ENCODE results near the gene ZBTB7B.

ZBTB7B gene

DNA sequence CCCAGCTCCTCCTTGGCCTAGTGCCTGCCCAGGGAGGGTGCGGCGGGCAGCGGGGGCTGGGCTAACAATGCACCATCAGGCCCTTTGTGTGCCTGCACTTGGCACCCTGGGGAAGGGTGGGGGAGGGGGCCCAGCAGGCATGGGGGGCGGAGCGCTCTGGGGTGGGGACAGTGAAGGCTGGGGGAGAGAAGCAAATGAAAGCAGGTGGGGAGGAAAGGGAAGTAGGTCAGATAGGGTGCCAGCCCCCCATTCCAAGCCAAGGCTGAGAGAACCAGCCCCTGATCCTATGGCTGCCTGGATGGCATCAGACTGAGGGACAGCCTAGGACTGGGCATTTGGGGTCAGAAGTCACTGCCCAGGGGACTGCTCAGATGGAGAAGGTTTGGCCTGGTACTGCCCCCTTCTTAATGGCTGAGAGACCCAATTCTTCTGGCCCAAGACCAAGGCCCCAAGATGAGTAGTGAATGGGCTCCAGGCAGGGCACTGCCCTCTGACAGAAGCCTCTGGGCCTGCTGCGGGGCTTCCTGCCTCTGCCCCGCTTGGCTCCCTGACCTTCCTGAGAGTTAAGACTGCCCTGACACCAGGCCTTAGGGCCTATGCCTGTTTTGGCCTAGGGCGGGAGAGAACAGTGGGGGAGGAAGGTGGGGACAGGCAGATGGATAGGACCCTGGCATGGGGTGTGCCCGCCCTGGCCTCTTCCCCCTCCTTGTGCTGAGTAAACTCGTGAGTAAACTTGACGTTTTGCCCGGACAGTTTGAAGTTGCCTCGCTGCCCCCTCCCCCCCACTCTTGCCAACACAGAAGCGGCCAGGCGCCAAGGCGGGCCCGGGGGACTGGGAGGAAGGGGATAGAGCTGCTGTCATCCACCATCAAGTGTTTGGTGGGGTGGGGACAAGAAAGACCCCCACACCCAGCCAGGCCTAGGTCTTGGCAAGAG, 2.7 kb downstream of the ZBTB7B start:
- peak; percentile 55 for DNase-seq

DNA sequence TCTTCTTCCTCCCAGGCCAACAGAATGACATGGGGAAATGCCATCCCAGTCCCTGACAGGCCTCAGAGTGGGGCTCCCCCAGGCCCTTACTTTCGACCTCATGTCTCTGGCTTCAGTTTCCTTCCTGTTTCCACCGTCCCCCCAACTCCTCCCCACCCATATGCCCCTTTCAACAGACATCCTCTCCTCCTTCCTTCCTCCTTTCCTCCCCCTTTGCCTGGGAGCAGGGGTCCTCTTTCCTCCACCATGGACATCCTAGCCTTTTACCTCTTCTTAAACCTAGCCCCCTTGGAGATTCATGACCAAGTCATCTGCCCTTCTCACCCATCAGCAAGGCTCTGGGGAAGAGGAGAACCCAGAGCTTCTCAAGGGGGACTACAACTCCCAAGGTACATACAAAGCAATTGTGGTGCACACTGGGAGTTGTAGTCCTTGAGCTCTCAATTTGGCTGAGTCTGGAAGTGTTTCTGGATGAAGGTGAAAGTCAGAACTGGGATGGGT, 4.0 kb downstream of the ZBTB7B start:
- peak; percentile 59 for DNase-seq

DNA sequence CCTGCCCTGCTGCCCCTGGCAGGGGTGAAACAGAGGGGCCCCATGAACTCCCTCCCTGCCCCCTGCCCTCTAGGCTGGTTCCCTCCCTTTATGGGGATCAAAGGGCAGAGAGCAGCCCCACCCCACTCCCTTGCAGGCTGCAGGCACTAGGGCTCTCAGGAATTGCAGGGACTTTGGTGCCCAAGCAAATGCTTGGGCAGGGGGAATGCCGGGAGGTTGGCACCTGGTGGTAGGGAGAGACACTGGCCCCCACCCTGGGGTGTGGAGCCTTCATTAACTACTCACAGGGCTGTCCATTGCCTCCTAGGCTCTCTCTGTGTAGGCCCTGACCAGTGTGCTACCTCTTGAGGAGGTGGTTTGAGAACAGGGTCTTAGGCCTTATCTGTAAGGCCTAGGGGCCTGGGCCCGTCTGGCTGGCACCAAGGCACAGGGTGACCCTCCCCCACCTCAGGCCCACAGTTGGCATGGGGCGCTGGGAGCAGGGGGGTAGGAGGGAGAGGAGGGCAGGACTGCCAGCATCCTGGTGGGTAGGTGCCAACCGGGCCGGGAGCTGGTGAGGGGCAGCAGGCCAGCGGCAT, 4.7 kb downstream of the ZBTB7B start:
- DNase-seq = peak; percentile 51

DNA sequence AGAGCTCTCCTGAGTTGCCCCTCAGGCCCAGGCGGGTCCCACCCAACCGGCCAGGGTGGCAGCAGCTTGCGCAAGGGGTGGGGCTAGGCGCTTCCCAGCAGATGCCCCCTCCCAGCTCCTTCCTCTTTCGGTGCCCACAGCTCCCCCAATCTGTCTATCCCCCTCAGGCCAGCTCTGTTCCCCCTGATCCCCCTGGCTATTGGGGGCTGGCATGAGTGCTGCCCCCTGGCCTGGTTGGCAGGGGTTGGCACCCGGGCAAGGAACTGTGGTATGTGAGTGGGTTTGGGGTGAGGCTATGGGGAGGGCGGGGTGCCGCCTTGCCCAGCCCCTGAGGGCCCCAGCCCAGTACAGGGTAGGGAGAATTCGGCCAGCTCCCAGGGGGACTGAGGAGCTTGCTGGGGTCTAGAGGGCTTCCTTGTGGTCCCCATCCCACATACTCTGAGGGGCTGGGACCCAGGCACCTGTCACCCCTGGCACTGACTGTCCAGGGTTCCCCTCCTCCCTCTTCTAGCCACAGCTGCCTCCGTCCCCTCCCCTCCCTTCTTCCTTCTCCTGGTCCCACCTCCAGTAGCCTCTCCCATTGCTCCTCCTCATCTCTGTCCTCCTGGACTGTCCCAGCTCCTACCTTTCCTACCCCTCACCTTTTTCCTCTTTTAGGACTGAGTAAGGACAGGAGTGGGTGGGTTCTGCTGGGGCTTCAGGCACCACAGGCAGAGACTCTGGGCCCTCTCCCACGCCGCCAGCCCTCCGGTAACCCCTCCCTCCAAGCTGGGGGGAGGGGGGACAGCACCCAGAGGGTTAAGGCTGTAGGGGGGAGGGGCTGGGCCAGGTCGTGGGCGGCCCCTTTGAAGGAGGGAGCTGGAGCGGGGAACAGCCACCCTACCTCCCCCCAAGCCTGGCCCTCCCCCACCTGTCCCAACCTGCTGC, 5.7 kb downstream of the ZBTB7B start:
- peak; percentile 53 for DNase-seq

DNA sequence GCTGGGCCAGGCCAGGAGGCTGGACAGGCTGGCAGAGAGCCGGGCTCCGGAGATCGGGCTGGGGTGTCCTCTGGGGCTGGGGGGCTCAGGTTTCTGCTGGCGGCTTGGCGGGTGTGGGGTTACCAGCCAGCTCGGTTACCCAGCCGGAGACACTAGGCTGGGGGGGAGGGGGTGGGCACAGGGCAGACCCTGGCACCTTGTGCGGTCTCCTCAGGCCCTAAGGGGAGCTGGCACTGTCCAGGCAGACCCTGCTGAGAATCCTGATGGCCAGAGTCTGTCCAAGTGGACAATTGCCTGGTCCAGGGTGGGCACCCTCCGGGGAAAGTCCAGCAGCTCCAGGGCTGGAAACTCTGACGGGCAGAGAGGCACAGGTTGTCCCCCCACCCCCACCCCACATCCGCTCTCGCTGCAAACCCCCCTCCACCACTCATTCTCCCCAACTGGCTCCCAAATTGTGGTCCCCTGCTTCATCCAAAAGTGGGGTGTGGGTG, 6.7 kb downstream of the ZBTB7B start:
- DNase-seq = peak; percentile 47

DNA sequence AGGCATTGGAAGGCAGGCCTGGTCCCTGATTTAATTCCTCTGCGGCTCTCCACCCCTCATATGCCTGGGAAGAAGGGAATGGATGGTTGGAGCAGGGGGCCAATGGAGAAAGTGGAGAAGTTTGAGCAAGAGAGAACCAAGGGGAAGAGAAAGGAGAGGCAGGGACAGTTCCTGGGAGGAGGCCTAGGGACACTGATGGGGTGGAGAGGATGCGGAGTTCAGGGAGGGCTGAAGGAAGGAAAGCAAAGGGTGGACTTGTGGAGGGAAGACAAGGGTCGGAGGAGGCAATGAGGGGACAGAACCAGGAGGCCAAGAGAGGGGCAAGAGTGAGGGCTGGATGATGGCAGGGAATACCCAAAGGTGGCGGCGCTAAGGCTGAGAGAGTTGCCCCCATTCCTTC, 7.1 kb downstream of the ZBTB7B start:
- DNase-seq = peak; percentile 44

DNA sequence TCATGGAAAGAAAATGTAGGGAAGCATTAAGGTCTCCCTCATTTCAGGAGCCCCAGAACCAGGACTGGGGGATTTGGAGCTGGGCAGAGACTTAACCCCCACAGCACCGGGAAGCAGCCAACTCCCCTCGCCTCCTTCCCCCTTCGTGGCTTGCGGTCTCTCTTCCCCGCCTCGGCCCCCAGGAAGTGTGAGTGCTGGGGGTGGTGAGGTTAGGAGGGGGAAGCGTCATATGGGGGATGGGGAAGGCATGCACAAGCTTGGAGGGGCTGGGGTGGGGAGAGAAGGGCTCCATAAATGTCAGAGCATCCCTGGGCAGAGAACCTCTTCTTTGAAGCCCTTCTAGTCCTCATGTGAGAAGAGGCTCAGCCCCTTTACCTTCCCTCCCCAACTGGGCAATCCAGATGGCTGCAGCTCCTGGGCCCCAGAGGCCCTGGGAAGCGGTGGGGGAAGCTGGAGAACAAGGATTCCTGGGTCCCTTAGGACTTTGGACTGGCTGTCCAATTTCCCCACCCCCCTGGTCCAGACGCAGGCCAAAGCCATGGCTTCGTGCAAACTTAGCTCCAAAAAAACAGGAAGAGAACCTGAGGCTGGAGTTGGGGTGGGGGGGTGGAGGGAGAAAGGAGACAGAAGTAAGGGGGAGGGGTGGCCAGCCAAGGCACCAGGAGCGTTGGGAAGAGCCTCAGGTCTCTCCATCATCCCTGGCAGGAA, 7.8 kb downstream of the ZBTB7B start:
- DNase-seq = peak; percentile 53

DNA sequence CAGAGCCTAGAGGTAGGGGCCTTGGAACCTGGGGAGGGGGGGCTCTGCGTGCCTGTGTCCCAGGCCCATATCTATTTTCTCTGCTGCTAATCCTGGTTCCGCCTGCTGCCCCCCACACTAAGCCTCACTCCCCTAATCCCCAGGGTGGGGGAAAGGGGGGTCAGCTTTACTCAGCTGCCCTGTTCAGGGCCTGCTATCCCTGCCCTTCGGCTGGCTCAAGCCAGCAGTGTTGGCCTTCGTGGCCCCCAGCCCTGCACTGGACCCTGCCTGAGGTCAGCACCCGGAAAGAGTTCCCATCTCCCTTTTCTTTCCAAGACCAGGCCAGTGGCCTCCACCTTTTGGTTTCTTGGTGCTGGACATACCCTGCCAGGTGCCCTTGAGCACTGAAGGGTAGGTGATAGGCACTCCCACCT, 8.4 kb downstream of the ZBTB7B start:
- DNase-seq = peak; percentile 51

DNA sequence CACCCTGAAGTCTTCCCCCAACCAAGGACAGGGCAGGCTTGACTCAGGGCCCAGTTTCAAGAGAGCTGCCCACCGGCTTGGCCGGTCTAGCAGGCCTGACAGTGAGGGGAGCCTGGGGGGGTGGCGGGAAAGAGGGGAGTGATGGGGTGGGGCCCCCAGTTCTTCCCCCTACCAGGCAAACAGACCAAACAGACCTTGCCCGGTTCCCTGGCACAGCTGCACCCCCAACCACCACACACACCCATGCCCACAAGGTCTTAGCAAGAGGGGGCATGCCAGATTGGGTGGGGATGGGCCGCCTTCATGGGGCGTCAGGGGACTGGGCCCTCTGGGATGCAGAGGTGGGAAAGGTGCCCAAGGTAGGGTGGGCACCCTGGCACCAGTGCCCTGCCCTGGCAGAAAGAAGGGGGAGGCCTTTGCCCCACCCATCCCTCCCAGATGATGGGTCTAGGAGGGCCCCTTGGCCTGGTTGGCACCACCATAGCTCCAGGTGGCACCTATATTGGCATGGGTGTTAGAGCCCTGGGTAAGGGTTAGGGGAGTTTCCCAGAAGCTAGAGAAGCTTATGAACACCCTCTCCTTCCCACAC, 8.9 kb downstream of the ZBTB7B start:
- peak; percentile 47 for DNase-seq

DNA sequence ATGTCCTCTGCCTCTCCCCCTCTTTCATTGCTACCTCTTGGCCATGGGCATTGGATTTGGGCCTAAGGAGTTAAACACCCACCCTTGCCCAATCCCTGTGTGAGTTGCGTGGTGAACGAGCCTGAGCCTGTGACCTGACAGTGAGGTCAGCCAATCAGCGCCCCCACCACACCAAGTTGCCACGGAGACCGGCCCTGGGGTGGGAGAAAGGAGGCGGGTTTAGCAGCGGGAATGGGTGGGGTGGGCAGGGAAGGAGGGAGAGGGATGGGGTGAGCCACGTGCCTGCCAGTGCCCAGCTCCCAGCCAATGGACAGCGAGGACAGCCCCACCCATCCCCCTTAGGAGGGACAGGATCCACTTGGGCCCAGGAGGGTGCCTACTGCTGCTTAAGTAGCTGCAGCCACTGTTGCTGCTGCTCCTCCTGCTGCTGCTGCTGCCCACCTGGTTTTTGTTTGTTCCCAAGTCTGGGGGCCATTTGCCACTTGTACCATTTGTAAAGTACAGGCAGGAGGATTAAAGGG, 9.5 kb downstream of the ZBTB7B start:
- peak; percentile 51 for DNase-seq

DNA sequence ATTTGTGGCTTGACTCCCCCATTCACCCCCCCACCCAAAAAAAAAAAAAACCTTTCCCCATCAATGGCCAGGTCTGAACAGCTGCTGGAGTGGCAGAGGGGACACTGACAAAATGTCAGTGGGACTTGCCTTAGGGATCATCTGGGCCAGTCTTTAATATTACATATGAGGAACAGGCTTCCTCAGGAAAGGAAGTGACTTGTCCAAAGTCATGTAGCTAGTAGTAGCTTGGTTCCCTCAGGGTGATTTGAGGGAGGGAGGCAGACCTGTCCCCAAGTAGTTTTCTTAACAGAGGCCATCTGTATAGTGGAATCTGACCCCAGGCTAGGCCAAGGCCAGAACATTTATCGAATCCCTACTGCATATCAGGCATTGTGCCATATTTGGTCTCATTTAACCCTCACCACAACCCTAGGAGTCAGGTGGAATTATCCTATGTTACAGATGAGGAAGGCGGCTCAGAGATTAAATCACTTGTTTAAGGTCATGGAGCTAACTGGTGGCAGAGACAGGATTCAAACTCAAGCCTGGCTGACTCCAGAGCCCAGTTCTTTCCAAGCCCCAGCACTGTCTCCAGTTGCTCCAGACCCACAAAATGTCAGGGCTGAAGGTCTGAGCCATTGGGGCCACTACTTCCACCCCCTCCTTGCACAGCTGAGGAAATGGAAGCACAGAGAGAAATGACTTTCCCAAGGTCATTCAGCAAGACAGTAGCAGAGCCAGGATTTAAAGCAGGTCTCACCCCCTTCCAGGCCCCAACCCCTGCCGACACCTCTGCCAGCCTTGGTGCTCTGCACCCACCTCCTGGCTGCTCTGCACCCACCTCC, 10.4 kb downstream of the ZBTB7B start:
- DNase-seq = peak; percentile 48

DNA sequence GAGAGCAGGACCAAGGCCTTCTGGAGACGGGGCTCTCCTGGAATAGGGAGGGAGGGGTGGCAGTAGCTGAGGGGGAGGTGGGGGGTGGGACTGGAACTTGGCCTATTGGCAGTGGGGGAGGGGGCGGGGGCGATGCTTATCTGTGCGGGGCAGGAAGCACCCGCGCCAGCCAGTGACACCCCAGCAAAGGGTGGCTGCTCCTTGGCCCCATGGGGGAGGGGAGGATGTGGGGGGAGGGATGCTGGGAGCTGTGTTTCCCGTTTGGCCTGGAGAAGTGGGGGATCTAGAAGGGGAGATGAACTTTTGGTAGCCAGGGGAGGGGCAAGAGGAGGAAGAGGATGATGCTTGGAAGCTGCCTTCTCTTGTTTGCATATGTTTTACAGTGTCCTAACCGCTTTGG, 11.0 kb downstream of the ZBTB7B start:
- peak; percentile 50 for DNase-seq

DNA sequence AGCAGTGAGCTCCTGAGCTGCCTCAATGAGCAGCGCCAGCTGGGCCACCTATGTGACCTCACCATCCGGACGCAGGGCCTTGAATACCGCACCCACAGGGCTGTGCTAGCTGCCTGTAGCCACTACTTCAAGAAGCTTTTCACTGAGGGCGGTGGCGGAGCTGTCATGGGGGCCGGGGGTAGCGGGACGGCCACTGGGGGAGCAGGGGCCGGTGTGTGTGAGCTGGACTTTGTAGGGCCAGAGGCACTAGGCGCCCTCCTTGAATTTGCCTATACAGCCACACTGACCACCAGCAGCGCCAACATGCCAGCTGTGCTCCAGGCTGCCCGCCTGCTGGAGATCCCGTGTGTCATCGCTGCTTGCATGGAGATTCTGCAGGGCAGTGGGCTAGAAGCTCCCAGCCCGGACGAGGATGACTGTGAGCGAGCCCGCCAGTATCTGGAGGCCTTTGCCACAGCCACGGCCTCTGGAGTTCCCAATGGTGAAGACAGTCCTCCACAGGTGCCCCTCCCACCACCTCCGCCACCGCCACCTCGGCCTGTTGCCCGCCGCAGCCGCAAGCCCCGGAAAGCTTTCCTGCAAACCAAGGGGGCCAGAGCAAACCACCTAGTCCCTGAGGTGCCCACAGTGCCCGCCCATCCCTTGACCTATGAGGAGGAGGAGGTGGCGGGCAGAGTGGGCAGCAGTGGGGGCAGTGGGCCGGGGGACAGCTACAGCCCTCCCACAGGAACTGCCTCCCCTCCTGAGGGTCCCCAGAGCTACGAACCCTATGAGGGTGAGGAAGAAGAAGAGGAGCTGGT, 12.3 kb downstream of the ZBTB7B start:
- DNase-seq = peak; percentile 49

DNA sequence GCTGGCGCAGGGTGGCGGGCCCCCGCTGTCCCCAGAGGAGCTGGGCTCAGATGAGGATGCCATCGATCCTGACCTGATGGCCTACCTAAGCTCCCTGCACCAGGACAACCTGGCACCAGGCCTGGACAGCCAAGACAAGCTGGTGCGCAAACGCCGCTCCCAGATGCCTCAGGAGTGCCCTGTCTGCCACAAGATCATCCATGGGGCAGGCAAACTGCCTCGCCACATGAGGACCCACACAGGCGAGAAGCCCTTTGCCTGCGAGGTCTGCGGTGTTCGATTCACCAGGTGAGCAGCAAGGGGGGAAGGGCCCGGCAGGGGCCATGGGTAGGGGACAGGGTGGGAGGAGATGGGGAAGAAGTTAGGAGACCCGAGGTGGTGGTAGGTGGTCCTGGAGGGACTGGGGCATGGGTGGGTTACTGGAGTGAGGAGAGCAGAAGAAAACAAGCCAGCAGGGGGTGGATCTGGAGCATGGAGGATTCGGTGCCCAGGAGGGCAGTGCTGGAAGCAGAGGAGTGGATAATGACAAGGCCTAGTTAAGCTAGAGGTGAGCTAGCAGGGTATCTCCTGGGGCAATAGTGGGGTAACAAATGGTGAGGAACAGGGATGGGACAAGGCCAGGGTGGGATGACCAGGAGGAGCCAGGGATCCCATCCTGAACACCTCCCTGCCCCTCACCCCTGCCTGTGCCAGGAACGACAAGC, 13.1 kb downstream of the ZBTB7B start:
- DNase-seq = peak; percentile 50

DNA sequence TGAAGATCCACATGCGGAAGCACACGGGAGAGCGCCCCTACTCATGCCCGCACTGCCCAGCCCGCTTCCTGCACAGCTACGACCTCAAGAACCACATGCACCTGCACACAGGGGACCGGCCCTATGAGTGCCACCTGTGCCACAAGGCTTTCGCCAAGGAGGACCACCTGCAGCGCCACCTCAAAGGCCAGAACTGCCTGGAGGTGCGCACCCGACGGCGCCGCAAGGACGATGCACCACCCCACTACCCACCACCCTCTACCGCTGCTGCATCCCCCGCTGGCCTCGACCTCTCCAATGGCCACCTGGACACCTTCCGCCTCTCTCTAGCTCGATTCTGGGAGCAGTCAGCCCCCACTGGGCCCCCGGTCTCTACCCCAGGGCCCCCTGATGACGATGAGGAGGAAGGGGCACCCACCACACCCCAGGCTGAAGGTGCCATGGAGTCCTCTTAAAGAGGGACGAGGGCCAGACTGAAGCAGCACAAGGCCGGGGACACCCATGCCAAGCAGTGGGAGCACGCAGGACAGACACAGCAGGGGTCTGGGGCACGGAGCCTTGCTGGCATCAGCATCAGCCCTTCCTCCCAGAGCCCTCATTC, 13.7 kb downstream of the ZBTB7B start:
- DNase-seq = peak; percentile 57

DNA sequence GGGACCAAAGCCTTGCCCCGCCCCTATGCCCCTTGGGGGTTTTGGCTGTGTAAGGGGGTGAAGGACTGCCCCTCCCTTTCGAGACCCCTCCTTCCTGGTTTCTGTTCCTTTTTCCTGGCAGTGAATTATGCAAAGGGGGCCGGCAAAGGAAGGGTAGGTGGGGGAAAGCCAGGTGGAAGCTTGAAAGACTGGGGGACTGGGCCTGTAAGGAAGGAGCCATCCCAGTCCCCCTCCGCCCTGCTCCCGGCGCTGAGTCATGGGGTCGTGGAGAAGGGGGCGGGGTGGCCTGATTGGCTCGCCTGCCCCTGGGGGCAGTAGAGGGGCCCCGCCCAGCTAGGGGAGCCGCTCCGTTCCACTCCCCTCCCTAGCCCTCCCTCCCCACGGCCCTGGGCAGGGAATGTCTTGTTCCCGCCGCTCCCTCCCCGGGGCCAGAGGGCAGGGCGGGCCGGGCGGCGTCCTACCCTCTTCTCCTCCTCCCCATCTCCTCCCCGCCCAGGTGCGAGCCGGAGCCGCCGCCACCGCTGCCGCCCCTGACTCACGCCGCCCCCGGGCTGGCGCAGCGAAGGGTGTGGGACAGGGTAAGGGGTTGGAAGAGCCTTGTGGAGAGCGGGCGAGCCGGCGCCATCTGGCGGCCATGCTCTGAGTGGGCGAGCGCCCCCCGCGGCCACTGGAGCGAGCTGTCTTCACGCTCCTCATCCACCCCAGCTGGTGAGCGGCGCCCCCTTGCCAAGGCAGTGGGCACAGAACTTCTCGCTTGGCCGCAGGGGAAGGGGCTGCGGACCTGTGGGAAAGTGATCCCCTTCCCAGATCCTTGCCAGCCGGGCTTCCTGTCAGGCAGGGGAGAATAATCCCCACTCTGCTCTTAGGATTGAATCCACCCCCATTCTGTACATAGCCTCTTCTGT, 14.7 kb downstream of the ZBTB7B start:
- peak; percentile 94 for DNase-seq

DNA sequence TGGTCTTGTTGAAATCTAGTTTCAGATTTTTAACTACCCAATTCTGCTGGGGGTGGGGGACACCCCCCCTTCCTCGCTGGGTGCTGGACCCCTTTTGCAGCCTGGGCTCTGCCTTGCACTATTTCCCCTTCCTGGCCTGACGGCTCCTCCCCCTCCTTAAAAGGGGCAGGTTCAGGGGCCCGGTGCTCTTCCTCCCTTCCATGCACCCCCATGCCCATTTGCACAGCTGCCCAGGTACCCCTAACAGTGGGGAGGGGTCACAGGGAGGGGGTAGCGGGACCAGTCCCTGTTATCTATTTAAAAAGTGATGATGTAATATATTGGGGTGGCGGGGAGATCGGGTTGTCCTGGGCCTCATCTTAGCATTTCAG, 15.3 kb downstream of the ZBTB7B start:
- no peak for DNase-seq
